Measurements from ENCODE around the gene ADAMTS12. TPM values are rescaled to one million over a fixed set of nuclear protein-coding genes. Genes with fewer than 3 reads are reported as not detected.

Gene ADAMTS12
- total and polyA plus RNA-seq, 10 of the 15 experiments (the other 5 are each of a cell fraction or from before 2014, with no cell fraction given): 0.11 to 35.8 (median 20.7) TPM

DNA sequence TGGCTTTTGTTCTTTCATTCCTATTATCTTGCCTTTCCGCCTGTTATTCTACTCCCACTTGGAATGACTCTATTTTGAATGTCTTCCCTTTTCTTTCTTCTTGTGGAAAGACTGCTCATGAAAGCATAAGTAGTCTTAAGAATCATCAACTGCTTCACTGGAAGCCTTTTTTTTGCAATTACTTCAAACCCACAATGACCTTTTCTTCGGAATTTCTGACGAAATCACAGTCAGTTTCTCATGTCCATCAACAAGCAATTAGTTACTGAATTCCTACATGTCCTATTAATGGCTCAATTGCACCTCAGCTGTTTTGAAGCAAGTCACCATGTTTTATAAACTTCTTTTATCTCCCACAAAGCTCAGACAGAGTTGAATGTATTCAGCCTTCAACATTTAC, 254.8 kb downstream of the ADAMTS12 start (continued):
- TF ChIP-seq ZBTB4 (CRISPR knock-in tag; IDR thresholded peaks at IDR 0.05): no peak

- DNase-seq (ENCODE audit: low read depth, low spot score) (no peak), ATAC-seq (no peak), FAIRE-seq (no peak)
- RAD21 ChIA-PET (ENCODE audit: unreplicated experiment): interaction anchor here (3.7 kb wide), 1 partner anchor 299 kb away, joined by 17 read pairs; no protein-coding TSS in a partner anchor
- Histone ChIP-seq H3K4me3 (no peak overlapping the region), H3K4me2 (ENCODE audit: control insufficient read depth, insufficient read depth) (no peak overlapping the region), H3K36me3 (ENCODE audit: control insufficient read depth in 2 of 2, insufficient read depth in 2 of 2, low read length in 1 of 2) (no peaks in the 10 kb centered on the region), H3K27me3 (replicated peaks in 1 of 2; ENCODE audit: control insufficient read depth in 2 of 2, insufficient read depth in 2 of 2, low read length in 1 of 2) (no peaks in the 10 kb centered on the region), H3K9ac (ENCODE audit: control insufficient read depth, insufficient read depth, low read length) (no peak overlapping the region), H4K20me1 (ENCODE audit: control insufficient read depth, insufficient read depth) (no peaks in the 10 kb centered on the region), H2AFZ (ENCODE audit: control insufficient read depth, low read depth, low read length) (no peak overlapping the region), H3K4me1 (ENCODE audit: control insufficient read depth, insufficient read depth, low read length) (peaks cover 10% of the 10 kb centered on the region; the same call in 1 of the 2 replicates), H3K27ac (ENCODE audit: control insufficient read depth, insufficient read depth) (no peak overlapping the region), H3K9me3 (replicated peaks; ENCODE audit: control insufficient read depth, insufficient read depth, low read length) (no peaks in the 10 kb centered on the region), H3K79me2 (ENCODE audit: control insufficient read depth, insufficient read depth, low read length) (no peaks in the 10 kb centered on the region)
- CTCF ChIA-PET: interaction anchor here (3.1 kb wide), 1 partner anchor 299 kb away, joined by 15 read pairs; no protein-coding TSS in a partner anchor
- no TSS peak for BruUV-seq (replicated peaks)
- SMC1A ChIA-PET (ENCODE audit: uncharacterized antibody, unreplicated experiment): interaction anchor here (0.7 to 2.0 kb wide), 4 partner anchors 8 to 300 kb away, joined by 3 to 9 read pairs (median 4); partner anchors contain the start of gene RXFP3
- TF ChIP-seq IKZF2 (IDR thresholded peaks at IDR 0.05) (no peak), TAF1 (IDR thresholded peaks at IDR 0.05; ENCODE audit: borderline replicate concordance, low read depth, low read length) (no peak), KDM1A (IDR thresholded peaks at IDR 0.05; ENCODE audit: borderline replicate concordance) (no peak), BHLHE40 (IDR thresholded peaks at IDR 0.05; ENCODE audit: borderline replicate concordance in 1 of 2, low read depth in 2 of 2, low read length in 1 of 2) (no peak), SRF (IDR thresholded peaks at IDR 0.05; ENCODE audit: low read depth in 2 of 2, low read length in 2 of 2) (no peak), TCF3 (IDR thresholded peaks at IDR 0.05; ENCODE audit: borderline replicate concordance, insufficient read depth, low read depth, low read length) (no peak), MEF2A (IDR thresholded peaks at IDR 0.05; ENCODE audit: insufficient read depth, low read depth, low read length) (no peak), PML (IDR thresholded peaks at IDR 0.05; ENCODE audit: low read length) (no peak), SMAD5 (IDR thresholded peaks at IDR 0.05; ENCODE audit: low read depth) (no peak), CREM (IDR thresholded peaks at IDR 0.05; ENCODE audit: low read depth) (no peak), ZNF274 (IDR thresholded peaks at IDR 0.05; ENCODE audit: insufficient read depth, insufficient read length) (no peak), GATAD2B (conservative IDR thresholded peaks at IDR 0.05; ENCODE audit: low read depth) (no peak), SIN3A (IDR thresholded peaks at IDR 0.05; ENCODE audit: low read depth, low read length) (no peak), ZZZ3 (IDR thresholded peaks at IDR 0.05; ENCODE audit: control insufficient read depth, insufficient read length, low read depth) (no peak), IRF3 (IDR thresholded peaks at IDR 0.05) (no peak), ZNF207 (IDR thresholded peaks at IDR 0.05; ENCODE audit: borderline replicate concordance) (no peak), PKNOX1 (IDR thresholded peaks at IDR 0.05) (no peak)
- WGBS (ENCODE audit: insufficient coverage, insufficient replicate concordance, low lambda C conversion rate, missing lambda C conversion rate): 53% methylated on average over 3 of the region's 3 CpGs
- in situ Hi-C loops (cut with MboI): no loop called here
- POLR2A ChIA-PET: interaction anchor here (1.2 kb wide), 1 partner anchor 134 kb away, joined by 4 read pairs; no protein-coding TSS in a partner anchor
- intact Hi-C loops (cut with micrococcal nuclease; ENCODE audit: unreplicated experiment): no loop called here
Measured at GRCh38 chr5:33635582-33635981, 256.2 kb downstream of the ADAMTS12 start.
